ENCODE results near the gene SNCG. TPM values are rescaled to one million over a fixed set of nuclear protein-coding genes. Genes with fewer than 3 reads are reported as not detected.
"Not testable (repeated sequence)": the region's sequence is repeated elsewhere in the genome, so short reads cannot be mapped to it uniquely, and the experiment has no call there.

Gene SNCG
- total and polyA plus RNA-seq, 2 donors from 2014 or later: 41.3 to 92.8 TPM

- no peak for FAIRE-seq
- Histone ChIP-seq H3K27me3 (ENCODE audit: control insufficient read depth, insufficient read depth, low read length) (no peaks in the 10 kb centered on the region), H3K4me1 (ENCODE audit: control insufficient read depth in 2 of 3, insufficient read depth in 2 of 3, low read depth in 1 of 3, low read length in 3 of 3) (peaks cover 0 to 20% (median 13%) of the 10 kb centered on the region in 3 donors), H3K36me3 (ENCODE audit: control insufficient read depth in 2 of 3, insufficient read depth in 3 of 3, low read length in 3 of 3) (no peaks in the 10 kb centered on the region), H3K27ac (ENCODE audit: low read depth in 2 of 2, low read length in 2 of 2) (peak overlapping the region in 1 of 2 donors; percentile 28), H3K4me3 (ENCODE audit: low read length in 3 of 3) (no peak overlapping the region), H3K9ac (ENCODE audit: low read length in 3 of 3) (no peak overlapping the region), H3K9me3 (ENCODE audit: control insufficient read depth in 2 of 3, insufficient read depth in 1 of 3, low read length in 3 of 3) (no peaks in the 10 kb centered on the region)
- TF ChIP-seq CTCF (IDR thresholded peaks at IDR 0.05; ENCODE audit: borderline replicate concordance, extremely low read depth, insufficient read depth): no peak
- intact Hi-C loops (cut with DNase I): no loop called here
- no peak for DNase-seq
Measured at GRCh38 chr10:86979296-86979818, 21.0 kb downstream of the SNCG start.

DNA sequence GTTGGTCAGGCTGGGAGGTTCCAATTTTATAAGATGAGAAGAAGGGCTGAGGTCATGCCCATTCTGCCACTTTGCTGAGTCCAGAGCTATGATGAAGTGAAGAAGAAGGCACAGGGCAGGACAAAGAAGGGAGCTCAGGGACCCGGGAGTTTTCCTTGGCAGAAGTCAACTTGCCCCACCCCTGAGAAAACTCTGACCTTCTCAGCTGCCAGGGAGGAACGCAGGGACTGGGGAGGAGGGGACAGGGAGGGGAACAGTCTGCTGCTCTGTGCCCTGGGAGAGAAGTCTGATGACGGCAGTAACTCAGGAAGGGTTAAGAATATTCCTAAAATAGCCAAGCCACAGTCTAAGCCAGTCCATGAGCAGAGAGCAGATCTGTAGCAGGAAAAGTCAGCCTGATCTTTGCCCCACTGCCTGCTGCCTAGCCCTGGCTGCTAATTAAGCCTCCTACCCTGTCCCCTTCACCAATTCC is 21.6 kb downstream of the SNCG start:
- Histone ChIP-seq H3K9ac (ENCODE audit: low read length in 3 of 3) (no peak overlapping the region), H3K9me3 (ENCODE audit: control insufficient read depth in 2 of 3, insufficient read depth in 1 of 3, low read length in 3 of 3) (no peaks in the 10 kb centered on the region), H3K36me3 (ENCODE audit: control insufficient read depth in 2 of 3, insufficient read depth in 3 of 3, low read length in 3 of 3) (no peaks in the 10 kb centered on the region), H3K4me3 (ENCODE audit: low read length in 3 of 3) (no peak overlapping the region), H3K27me3 (ENCODE audit: control insufficient read depth, insufficient read depth, low read length) (no peaks in the 10 kb centered on the region), H3K27ac (ENCODE audit: low read depth in 2 of 2, low read length in 2 of 2) (peak overlapping the region; percentile 28 to 32), H3K4me1 (ENCODE audit: control insufficient read depth in 2 of 3, insufficient read depth in 2 of 3, low read depth in 1 of 3, low read length in 3 of 3) (peaks cover 0 to 15% (median 13%) of the 10 kb centered on the region in 3 donors)
- intact Hi-C loops (cut with DNase I): no loop called here
- DNase-seq (peak in 1 of 5 donors; percentile 81), FAIRE-seq (no peak)
- no peak for TF ChIP-seq CTCF (IDR thresholded peaks at IDR 0.05; ENCODE audit: borderline replicate concordance, extremely low read depth, insufficient read depth)

DNA sequence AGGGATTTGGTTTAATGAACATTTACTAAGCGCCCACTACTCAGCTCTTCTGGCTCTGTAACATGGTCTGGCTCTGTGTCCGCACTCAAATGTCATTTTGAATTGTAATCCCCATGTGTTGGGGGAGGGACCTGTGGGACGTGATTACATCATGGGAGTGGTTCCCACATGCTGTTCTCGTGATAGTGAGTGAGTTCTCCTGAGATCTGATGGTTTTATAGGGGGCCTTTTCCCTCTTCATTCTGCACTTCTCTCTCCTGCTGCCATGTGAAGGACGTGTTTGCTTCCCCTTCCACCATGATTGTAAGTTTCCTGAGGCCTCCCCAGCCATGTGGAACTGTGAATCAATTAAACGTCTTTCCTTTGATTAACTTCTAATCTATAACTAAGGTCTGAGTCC is 22.6 kb downstream of the SNCG start:
- H3K27me3 ChIP-seq (ENCODE audit: control insufficient read depth, insufficient read depth, low read length); DNase-seq; FAIRE-seq; intact Hi-C loops (cut with DNase I); H3K9ac ChIP-seq (ENCODE audit: low read length in 3 of 3); H3K9me3 ChIP-seq (ENCODE audit: control insufficient read depth in 2 of 3, insufficient read depth in 1 of 3, low read length in 3 of 3); H3K36me3 ChIP-seq (ENCODE audit: control insufficient read depth in 2 of 3, insufficient read depth in 3 of 3, low read length in 3 of 3); H3K4me3 ChIP-seq (ENCODE audit: low read length in 3 of 3): not testable (repeated sequence)
- peaks cover 0 to 15% (median 13%) of the 10 kb centered on the region in 3 donors for H3K4me1 ChIP-seq (ENCODE audit: control insufficient read depth in 2 of 3, insufficient read depth in 2 of 3, low read depth in 1 of 3, low read length in 3 of 3)
- peak overlapping the region; percentile 17 to 46 for H3K27ac ChIP-seq (ENCODE audit: low read depth in 2 of 2, low read length in 2 of 2)

DNA sequence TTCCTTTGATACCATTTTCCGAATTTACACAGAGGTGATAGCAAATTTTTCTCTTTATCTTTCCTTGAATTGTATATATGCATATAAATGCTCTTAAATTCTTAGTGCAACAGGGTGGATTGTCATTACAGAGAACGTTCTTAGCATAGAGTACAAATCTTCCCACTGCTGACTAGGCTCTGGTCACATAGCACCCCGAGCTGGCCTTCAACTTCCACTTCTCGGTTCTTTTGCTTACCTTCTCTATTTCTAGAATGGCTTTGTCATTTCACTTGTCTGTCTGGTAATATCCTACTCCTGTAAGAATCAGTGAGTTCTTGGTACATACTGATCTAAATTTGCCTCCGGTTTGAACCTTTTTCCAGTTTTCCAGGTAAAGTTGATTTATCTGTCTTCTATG is 23.3 kb downstream of the SNCG start:
- FAIRE-seq (no peak), DNase-seq (no peak)
- intact Hi-C loops (cut with DNase I): no loop called here
- Histone ChIP-seq H3K9me3 (ENCODE audit: control insufficient read depth in 2 of 3, insufficient read depth in 1 of 3, low read length in 3 of 3) (no peaks in the 10 kb centered on the region), H3K36me3 (ENCODE audit: control insufficient read depth in 2 of 3, insufficient read depth in 3 of 3, low read length in 3 of 3) (no peaks in the 10 kb centered on the region), H3K27me3 (ENCODE audit: control insufficient read depth, insufficient read depth, low read length) (no peaks in the 10 kb centered on the region), H3K4me1 (ENCODE audit: control insufficient read depth in 2 of 3, insufficient read depth in 2 of 3, low read depth in 1 of 3, low read length in 3 of 3) (peaks cover 0 to 15% (median 13%) of the 10 kb centered on the region in 3 donors), H3K27ac (ENCODE audit: low read depth in 2 of 2, low read length in 2 of 2) (no peak overlapping the region), H3K4me3 (ENCODE audit: low read length in 3 of 3) (no peak overlapping the region), H3K9ac (ENCODE audit: low read length in 3 of 3) (no peak overlapping the region)
- no peak for TF ChIP-seq CTCF (IDR thresholded peaks at IDR 0.05; ENCODE audit: borderline replicate concordance, extremely low read depth, insufficient read depth)

DNA sequence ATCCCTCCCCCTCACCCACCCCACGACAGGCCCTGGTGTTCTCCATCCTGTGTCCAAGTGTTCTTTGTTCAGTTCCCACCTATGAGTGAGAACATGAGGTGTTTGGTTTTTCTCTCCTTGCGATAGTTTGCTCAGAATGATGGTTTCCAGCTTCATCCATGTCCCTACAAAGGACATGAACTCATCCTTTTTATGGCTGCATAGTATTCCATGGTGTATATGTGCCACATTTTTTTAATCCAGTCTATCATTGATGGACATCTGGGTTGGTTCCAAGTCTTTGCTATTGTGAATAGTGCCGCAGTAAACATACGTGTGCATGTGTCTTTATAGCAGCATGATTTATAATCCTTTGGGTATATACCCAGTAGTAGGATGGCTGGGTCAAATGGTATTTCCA is 26.1 kb downstream of the SNCG start:
- H3K27ac ChIP-seq (ENCODE audit: low read depth in 2 of 2, low read length in 2 of 2); H3K36me3 ChIP-seq (ENCODE audit: control insufficient read depth in 2 of 3, insufficient read depth in 3 of 3, low read length in 3 of 3); DNase-seq; H3K9me3 ChIP-seq (ENCODE audit: control insufficient read depth in 2 of 3, insufficient read depth in 1 of 3, low read length in 3 of 3); H3K4me3 ChIP-seq (ENCODE audit: low read length in 3 of 3); intact Hi-C loops (cut with DNase I); FAIRE-seq; H3K27me3 ChIP-seq (ENCODE audit: control insufficient read depth, insufficient read depth, low read length); H3K9ac ChIP-seq (ENCODE audit: low read length in 3 of 3): not testable (repeated sequence)
- peaks cover 0 to 15% (median 11%) of the 10 kb centered on the region in 3 donors for H3K4me1 ChIP-seq (ENCODE audit: control insufficient read depth in 2 of 3, insufficient read depth in 2 of 3, low read depth in 1 of 3, low read length in 3 of 3)
